GM19099 (cell line): ENCODE results near the gene TFB2M.
A peak's percentile ranks its signal among the peaks of the same experiment; 100 is the strongest.

Experiments used
- POLR2A ChIP-seq: IDR thresholded peaks from 3 replicates; pipeline ENCODE4 v1.6.1; 2011; ENCODE audit warnings: low read depth; ENCODE audit not compliant: insufficient read length; ENCODE audit errors: extremely low read depth

Gene TFB2M, protein sequence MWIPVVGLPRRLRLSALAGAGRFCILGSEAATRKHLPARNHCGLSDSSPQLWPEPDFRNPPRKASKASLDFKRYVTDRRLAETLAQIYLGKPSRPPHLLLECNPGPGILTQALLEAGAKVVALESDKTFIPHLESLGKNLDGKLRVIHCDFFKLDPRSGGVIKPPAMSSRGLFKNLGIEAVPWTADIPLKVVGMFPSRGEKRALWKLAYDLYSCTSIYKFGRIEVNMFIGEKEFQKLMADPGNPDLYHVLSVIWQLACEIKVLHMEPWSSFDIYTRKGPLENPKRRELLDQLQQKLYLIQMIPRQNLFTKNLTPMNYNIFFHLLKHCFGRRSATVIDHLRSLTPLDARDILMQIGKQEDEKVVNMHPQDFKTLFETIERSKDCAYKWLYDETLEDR

DNA sequence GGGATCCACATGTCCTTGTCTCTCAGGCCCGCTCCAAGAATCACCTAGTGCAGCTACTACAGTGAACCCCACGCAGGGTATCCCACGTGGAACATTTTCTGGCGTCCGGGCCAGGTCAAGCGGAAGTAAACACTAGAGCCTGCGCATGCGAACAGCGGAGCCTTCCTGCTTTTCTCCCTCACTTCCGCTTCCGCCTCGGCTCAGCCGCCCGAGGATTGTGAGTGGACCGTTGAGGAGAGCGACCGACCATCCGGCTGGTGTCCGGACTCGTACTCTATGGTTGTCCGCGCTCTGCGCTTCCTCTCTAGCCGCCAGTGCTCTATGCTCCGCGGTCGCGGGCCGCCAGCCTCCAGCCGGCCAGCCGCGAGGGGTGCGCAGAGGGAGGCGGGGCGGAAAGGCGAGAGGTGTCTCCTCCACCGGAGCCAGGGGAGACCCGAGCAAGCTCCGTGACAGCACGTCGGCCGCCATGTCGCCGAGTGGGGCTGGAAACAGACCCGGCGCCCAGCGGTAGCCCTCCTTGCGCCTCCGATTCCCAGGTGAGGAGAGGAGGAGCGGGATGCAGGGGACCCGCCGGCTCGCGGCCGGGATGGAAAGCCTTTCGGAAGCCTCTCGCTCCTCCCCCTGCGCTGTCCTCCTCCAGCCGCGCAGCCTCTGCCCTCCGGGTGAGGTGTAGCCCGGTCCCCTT, at the start of gene TFB2M, which contains the start of gene CNST:
TFB2M (minus strand) TSS at position 134 of the 685 bp plus-strand sequence; CDS start at position 11, 123 bp downstream.
CNST (plus strand) TSS at position 329 of the 685 bp plus-strand sequence. CDS start 25,107 bp downstream, outside the sequence.
- TF ChIP-seq POLR2A, result peak; percentile 88

DNA sequence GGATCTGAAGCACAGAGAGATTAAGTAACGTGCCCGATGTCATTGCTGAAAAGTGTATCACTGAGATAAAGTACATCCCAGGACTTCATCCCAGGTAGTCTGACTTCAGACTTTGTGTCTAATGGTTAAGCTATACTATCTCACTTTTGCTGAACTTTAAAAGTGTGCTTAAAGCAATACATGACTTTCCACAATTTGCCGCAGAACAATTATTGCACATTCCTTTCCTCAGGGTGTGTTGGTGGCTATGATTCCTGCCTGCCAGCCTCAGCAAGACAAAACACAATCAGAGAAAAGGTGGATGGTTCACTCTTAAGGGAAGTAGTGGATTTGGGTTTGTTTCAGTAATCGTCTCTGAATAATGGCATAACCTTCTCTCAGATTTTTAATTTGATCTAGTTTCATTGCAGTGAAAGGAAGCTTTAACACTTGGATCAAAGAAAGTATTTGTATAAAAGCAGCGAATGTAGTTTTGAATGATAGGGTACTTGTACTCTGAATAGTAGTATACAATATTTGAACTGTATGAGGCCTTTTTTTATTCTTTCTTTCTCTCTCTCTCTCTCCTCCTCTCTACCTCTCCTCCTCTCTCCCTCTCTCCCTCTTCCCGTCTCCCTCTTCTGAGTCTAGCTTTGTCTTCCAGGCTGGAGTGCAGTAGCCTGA, 47.2 kb upstream of the TFB2M start:
- no peak for TF ChIP-seq POLR2A

DNA sequence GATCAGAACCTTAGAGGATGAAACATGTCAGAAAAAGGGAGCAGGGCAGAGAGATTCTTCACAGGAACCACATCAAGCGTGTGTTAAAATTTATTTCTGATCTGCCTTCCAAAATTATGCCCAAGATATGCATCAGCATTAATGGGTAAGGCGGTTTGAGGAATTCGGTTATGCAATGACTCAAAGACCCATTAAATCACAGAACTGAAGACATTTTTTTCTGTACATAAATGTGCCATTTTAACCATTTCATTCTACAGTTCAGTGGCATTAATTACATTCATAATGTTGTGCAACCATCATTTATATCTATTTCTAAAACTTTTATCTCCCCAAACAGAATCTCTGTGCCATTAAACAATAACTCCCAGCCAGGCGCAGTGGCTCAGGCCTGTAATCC, 43.6 kb upstream of the TFB2M start:
- TF ChIP-seq POLR2A, result no peak

DNA sequence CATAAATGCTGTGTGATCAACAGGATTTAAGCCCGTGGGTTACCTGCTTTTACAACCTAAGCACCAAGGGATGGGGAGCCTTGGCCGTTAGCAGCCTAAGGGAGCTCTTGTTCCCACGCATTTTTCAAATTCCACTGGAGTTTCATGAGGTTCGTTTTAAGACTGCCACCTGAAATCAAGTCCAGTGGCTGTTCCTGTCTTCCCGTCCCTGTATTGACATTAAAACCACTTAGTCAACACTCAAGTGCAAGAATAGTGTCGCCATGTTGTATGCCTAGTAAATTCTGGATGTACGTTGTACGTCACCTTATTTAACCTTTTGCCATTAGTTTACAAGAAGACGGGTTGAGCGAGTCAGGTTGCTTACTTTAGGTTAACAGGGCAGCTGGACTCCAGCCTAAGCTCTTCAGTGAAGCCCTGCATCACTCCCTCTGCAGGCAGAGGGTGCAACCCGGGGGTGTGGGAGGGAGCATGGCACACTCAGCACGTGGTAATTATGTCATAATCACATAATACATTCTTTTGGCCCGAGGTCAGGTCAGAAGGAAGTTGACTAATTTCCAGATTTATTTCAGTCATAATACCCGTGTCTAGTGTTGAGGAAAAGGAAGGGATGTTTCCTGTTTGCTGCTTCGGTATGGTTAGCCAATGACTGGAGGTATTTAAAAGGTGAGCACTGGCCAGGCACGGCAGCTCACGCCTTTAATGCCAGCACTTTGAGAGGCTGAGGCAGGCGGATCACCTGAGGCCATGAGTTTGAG, 42.7 kb upstream of the TFB2M start:
- TF ChIP-seq POLR2A, result no peak

DNA sequence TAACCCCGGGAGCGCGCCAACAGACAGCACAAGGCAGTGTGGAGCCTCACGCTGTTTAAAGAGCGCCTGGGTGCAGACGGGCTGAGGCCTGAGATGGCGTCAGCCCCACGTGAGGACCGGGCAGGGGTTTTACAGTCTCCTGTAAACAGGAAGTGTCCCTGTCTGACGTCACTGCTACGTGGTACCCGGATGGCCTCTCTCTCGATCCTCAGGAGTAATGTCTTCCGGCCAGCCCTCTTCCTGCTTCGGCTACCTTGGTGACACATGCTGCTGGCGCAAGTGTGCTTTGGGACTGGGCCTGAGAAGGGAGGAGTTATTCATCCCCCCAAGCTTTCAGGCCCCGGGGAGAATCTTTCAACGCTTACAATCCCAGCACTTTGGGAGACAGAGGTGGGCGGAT, 41.4 kb upstream of the TFB2M start:
- TF ChIP-seq POLR2A, result no peak

DNA sequence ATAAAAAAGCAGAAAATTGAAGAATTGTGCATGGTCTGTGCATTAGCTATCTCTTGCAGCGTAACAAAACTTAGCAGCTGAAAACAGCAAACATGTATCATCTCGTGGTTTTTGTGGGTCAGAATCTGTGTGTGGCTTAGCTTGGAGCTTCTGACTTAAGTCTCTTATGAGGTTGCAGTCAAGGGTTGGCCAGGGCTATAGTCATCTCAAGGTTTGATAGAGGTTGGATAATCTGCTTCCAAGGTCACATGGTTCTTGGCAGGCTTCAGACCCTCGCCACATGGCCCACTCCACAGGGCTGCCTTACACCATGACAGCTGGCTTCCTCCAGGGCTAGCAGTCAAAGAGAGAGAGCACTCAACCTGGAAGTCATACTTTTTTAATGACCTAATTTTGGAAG, 36.1 kb upstream of the TFB2M start:
- no peak for TF ChIP-seq POLR2A

DNA sequence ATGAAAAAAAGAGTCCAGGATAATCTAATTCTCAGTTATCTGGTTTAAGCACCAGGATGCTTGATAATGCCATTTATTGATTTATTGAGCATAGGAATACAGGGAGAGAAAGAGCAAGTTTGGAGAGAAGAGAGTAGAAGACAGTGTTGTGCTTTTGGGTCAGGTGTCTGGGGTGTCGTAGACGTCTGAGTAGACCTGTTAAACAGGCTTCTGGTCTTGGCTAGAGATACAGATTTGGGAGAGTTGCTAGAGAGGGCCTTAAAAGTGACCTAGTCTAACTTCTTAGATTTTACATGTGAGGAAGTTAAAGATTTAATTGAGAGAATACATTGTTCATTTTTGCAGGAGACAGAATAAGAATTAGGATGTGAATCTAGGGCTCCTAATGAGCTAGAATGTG, 34.5 kb upstream of the TFB2M start:
- TF ChIP-seq POLR2A, result no peak

DNA sequence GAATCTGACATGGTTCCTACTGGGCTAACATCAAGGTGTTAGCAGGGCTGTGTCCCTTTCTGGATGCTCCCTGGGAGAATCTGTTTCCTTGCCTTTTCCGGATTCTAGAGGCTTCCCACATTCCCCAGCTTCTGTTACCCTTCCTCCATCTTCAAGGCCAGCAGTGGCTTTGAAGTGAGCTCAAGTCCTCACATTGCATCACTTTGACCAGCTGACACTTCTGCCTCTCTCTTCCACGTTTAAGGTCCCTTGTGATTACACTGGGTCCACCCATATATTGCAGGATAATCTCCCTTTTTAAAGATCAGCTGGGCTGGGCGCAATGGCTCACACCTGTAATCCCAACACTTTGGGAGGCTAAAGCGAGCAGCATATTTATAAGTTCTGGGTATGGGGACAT, 33.3 kb upstream of the TFB2M start:
- TF ChIP-seq POLR2A, result no peak

DNA sequence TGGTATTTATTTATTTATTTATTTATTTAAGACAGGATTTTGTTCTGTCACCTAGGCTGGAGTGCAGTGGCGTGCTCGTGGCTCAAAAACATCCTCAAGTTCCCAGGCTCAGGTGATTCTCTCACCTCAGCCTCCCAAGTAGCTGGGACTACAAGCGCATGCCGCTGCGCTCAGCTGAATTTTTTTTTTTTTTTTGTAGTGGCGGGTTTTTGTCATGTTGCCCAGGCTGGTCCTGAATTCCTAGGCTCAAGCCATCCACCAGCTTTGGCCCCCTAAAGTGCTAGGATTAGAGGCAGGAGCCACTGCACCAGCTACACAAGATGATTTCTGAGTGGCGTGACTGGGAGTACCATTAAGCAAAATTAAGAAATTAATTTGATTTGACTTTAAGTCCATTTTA, 31.9 kb upstream of the TFB2M start:
- no peak for TF ChIP-seq POLR2A

DNA sequence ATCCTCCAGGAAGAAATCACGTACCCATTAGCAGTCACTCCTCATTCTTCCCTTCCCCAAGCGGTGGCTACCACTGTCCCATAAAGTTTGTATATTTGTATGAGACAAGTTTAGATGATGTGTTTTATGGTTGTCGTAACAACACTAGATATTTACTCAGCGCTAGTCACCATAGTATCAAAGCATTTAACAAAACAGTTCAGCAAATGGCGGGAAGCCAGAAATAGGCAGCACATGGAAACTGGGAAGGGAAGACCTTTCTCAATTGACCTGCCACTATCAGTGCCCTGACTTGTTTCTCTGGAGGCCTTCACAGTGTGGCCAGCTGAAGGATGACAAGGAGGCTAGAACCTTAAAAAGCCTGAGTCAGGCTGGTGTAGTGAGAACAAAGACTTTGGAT, 31.3 kb upstream of the TFB2M start:
- no peak for TF ChIP-seq POLR2A

DNA sequence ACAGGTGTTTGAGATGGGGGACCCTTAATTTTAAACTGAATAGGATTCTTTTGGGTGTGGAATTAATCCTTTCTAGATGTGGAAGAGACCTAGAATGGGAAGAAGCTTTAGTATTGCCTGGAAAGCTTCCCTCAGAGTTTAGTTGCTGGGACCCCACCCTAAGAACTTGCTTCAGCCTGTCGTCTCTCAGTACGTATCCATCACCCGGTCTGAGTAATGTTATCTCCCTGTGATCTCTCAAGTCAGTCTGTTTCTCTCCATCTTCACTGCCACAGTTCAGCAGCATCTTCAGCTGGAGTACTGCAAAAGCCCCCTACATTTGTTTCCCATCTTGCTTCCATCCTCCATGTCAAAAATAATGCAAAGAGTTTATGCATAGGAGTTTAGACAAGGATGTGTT, 29.1 kb upstream of the TFB2M start:
- TF ChIP-seq POLR2A, result no peak

DNA sequence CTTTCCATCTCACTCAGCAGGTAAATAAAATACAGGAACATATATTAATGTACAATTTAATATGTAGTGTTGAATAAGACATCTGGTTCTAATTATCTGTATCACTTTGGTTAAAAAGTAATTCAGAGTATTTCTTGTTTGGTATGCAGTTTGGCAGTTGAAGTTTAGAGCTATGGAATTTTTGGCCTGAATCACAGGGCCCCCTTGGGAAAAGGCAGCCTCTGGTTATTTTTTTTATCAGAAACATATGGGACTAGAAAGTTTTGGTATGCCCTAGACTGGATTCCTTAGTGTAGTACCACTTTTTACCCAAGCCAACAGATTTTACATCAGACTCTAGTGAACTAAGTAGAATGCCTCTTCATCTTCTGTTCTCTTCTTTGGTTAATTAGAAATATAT, 26.6 kb upstream of the TFB2M start:
- no peak for TF ChIP-seq POLR2A

DNA sequence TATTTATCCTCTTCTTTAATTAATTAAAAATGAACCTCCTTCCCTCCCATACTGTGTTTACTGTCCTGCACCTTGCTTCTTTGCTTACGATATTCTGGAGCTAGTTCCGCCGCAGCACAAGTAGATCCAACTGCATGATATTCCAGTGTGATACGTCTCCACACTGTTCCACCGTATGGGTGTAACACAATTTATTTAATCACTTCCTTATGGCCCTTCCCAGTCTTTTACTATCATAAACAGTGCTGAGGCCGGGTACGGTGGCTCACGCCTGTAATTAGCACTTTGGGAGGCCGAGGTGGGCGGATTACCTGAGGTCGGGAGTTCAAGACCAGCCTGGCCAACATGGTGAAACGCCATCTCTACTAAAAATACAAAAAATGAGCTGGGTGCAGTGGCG, 25.9 kb upstream of the TFB2M start:
- TF ChIP-seq POLR2A, result no peak

DNA sequence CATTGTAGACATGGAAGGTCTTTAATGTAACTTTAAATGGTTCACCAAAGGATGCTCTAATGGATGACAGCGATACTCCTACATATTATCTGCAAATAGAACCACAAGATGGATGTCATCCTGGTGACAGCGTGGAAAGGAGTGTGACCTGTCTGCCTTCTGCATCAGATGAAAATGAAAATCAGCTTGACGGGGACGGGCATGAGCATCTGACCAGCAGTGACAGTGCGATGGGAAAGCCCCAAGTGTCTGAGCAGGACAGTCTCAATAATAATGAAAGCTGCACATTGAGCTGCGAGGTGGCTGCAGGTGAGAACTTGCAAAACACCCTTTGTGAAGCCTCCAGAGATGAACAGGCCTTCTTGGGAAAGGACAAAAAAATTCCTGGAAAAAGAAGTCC, 25.4 kb upstream of the TFB2M start:
- TF ChIP-seq POLR2A, result peak; percentile 34

DNA sequence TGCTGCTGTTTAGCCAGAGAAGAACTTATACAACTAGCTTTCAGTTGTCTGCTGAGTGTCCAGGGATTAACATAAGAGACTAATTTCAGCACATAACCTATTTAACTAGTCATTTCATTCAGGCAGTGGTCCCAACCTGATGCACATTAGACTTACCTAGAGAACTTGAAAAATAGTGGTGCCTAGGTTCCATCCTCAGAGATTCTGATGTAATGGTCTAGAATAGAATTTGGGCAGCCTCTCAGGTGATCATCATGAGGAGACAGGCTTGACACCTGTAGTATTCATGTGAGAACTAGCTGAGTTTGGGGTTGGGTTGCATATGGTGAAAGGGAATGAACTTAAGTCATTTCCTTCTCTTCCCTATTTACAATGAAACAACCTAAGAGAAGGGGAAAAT, 25.0 kb upstream of the TFB2M start:
- no peak for TF ChIP-seq POLR2A
